GM12892 (cell line): ENCODE data around the gene DLGAP5.

Experiments used
- POLR2A ChIP-seq: IDR thresholded peaks from 2 replicates; pipeline ENCODE4 v1.6.1; 2011; ENCODE audit warnings: low read depth, low read length, control low read depth
- POLR2AphosphoS5 ChIP-seq: IDR thresholded peaks from 2 replicates; pipeline ENCODE4 v1.6.1; 2011; ENCODE audit warnings: low read depth, low read length, control low read depth

GRCh38 chr14:55192054-55192621, 753 bp upstream of the DLGAP5 start:
- TF ChIP-seq POLR2A, result no peak
- no peak for TF ChIP-seq POLR2AphosphoS5
